AG04450 (cell line): ENCODE measurements around the gene ATP2C2. TPM values are rescaled to one million over a fixed set of nuclear protein-coding genes. Genes with fewer than 3 reads are reported as not detected.

Experiments used
- CTCF ChIA-PET: fragments of 300-600, 350-600 bp; formaldehyde crosslinking; extraction: SDS; loops from one replicate; lab custom pipeline; 2022; ENCODE audit warnings: antibody characterized with exemption, inconsistent platforms; lab: Charles Lee
- POLR2A ChIA-PET: fragments of 350-600 bp; formaldehyde crosslinking; extraction: SDS; loops from one replicate; lab custom pipeline; 2021; ENCODE audit warnings: antibody characterized with exemption, inconsistent platforms; lab: Yijun Ruan, JAX
- DNase-seq: peaks from one replicate; pipeline ENCODE4 v3.0.0-alpha.2; 2011; ENCODE audit warnings: low read depth, low spot score
- H3K27ac ChIP-seq: one replicate; pipeline ENCODE4 v1.5.1; 2012; ENCODE audit warnings: low read depth, low read length, control low read depth
- H3K27me3 ChIP-seq: one replicate; pipeline ENCODE4 v1.6.0; 2012; ENCODE audit warnings: low read length; ENCODE audit not compliant: control insufficient read depth, insufficient read depth
- H3K4me3 ChIP-seq: 2 replicates; pipeline ENCODE4 v1.5.1; 2011; ENCODE audit warnings: mild to moderate bottlenecking, low read depth, low read length, control low read depth
- H3K9me3 ChIP-seq: 2 replicates; pipeline ENCODE4 v1.5.1; 2012; ENCODE audit warnings: low read length; ENCODE audit not compliant: control insufficient read depth, insufficient read depth
- polyA plus RNA-seq: library from polyadenylated mRNA; depleted of rRNA; stranded (reverse); fragments of >200 nt; gene quantifications from 2 replicates; pipeline ENCODE4 v1.2.3, GENCODE V29; 2011
- TF ChIP-seq, protein P1 (sequence below): IDR thresholded peaks from 2 replicates; pipeline ENCODE4 v1.5.1; 2011; ENCODE audit warnings: low read depth, low read length, control low read depth, inconsistent platforms

Gene ATP2C2
- polyA plus RNA-seq, 1 experiment = not detected

DNA sequence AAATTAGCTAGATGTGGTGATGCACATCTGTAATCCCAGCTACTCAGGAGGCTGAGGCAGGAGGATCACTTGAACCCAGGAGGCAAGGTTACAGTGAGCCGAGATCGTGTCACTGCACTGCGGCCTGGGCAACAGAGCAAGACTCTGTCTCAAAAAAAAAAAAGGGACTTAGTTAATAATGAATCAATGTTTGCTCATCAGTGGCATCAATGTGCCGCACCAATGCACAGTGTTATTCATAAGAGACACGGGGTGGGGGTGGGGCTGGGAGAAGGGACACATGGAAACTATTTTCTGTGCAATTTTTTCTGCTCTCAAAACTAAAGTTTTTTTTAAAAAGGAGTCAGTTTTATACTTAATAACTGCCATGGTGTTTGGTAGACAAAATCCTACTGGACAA, 6.8 kb upstream of the ATP2C2 start:
- Histone ChIP-seq H3K4me3 (no peak overlapping the region), H3K27me3 (peaks cover 39% of the 10 kb centered on the region), H3K27ac (no peak overlapping the region), H3K9me3 (no peaks in the 10 kb centered on the region)
- no peak for DNase-seq
- ChIA-PET CTCF (interaction anchor here (1.4 kb wide), 1 partner anchor 174 kb away, joined by 5 read pairs; the partner anchor contains the start of gene TAF1C), POLR2A (interaction anchor here (0.6 kb wide), 1 partner anchor 11 kb away, joined by 5 read pairs; no protein-coding TSS in a partner anchor)
- TF ChIP-seq, protein P1, sequence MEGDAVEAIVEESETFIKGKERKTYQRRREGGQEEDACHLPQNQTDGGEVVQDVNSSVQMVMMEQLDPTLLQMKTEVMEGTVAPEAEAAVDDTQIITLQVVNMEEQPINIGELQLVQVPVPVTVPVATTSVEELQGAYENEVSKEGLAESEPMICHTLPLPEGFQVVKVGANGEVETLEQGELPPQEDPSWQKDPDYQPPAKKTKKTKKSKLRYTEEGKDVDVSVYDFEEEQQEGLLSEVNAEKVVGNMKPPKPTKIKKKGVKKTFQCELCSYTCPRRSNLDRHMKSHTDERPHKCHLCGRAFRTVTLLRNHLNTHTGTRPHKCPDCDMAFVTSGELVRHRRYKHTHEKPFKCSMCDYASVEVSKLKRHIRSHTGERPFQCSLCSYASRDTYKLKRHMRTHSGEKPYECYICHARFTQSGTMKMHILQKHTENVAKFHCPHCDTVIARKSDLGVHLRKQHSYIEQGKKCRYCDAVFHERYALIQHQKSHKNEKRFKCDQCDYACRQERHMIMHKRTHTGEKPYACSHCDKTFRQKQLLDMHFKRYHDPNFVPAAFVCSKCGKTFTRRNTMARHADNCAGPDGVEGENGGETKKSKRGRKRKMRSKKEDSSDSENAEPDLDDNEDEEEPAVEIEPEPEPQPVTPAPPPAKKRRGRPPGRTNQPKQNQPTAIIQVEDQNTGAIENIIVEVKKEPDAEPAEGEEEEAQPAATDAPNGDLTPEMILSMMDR = no peak

DNA sequence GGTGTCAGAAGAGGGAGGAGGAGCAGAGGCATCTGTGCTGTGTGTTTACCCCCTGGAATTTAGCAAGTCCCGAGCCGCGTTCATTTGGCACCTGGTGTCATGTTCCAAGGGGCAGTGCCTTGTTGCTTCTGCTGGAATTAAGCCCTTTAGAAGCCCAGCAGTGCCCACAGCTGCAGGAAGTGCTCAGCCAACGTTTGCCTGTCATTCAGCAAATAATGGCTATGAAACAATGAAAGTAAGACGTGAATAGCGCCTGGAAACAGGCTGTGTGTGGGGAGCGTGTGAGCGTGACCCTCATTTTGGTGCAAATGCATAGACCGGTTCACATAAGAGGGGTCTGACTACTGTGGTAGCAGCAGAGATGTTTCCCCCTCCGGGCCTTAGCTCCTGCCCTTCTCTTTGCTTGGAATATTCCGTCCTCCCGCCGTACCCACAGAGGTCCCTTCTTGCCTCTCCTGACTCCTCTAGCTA, 5.8 kb upstream of the ATP2C2 start:
- ChIA-PET POLR2A (no interaction called here), CTCF (interaction anchor here (0.7 to 1.4 kb wide), 2 partner anchors 63 to 175 kb away, joined by 5 to 6 read pairs; partner anchors contain the start of gene TAF1C)
- H3K27me3 ChIP-seq = peaks cover 44% of the 10 kb centered on the region

DNA sequence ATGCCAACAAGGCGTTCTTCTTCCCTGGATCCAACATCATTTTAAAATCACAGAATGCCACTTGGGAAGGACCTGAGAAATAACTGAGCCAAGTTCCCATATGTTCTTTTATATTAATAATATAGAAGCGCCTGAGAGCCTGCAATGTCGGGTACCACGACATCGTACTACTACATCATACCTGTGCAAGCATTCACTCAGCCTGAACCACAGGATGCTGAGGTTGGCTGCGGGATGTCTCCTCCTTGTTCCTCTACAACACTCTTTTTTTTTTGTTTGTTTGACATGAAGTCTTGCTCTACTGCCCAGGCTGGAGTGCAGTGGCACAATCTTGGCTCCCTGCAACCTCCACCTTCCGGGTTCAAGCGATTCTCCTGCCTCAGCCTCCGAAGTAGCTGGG, 2.1 kb upstream of the ATP2C2 start:
- no peak overlapping the region for H3K27ac ChIP-seq
- TF ChIP-seq, protein P1 = no peak
- DNase-seq = no peak
- ChIA-PET POLR2A (no interaction called here), CTCF (interaction anchor here (0.6 kb wide), 1 partner anchor 16 kb away, joined by 3 read pairs; no protein-coding TSS in a partner anchor)
- H3K4me3 ChIP-seq = no peak overlapping the region
- H3K27me3 ChIP-seq = peaks cover 67% of the 10 kb centered on the region
- no peaks in the 10 kb centered on the region; the same call in 1 of the 2 replicates for H3K9me3 ChIP-seq

More for the DNA sequence above, 5.8 kb upstream of the ATP2C2 start:
- Histone ChIP-seq H3K4me3 (no peak overlapping the region), H3K27ac (no peak overlapping the region), H3K9me3 (no peaks in the 10 kb centered on the region)
- TF ChIP-seq, protein P1 = no peak
- DNase-seq = no peak

DNA sequence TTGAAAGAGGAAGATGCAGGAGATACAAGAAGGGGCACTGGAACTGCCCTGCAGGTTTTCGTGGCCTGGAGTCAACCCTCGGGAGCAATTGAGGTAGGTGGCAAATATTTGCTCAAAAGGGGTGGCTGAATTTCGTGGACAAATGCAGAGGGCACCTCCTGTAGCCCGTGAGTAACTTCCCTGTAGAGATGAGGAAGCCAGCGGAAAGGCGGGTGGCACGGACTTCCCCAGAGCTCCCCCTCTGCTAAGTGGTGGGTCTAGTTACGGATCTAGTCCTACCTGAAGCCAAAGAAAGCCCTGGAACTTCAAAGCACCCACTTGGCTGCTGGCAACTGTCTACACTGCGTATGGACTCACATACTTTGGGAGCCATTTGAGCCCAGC, 1.0 kb upstream of the ATP2C2 start:
- ChIA-PET CTCF (no interaction called here), POLR2A (no interaction called here)
- Histone ChIP-seq H3K4me3 (no peak overlapping the region), H3K27me3 (peaks cover 73% of the 10 kb centered on the region), H3K9me3 (no peaks in the 10 kb centered on the region; the same call in 1 of the 2 replicates), H3K27ac (no peak overlapping the region)
- TF ChIP-seq, protein P1 = no peak
- no peak for DNase-seq

DNA sequence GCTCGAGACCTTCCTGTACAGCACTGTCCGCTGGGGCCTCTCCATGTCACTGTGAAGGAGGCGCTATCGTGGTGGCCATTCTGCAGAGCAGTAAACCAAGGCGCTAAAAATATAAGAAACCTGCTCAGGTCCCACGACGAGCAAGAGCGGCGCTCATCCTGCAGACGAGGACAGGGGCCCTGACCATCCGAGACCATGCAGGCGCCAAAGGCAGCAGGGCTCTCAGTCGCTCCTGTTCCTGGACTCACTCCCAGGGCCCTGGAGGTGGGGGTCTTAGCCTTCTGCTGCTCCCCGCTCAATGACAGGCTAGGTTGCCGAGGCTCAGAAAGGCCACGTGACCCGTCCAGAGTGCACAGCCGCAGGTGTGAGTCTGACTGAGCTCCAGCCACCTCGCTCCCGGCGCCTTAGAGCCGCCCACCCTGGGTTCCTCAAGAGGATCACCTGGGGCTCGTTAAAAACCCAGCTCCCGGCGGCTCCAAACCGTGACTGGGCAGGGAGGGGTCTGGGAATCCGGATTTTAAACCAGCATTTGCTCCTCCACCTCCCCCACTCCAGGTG, 509 bp upstream of the ATP2C2 start:
- POLR2A ChIA-PET = no interaction called here
- CTCF ChIA-PET = no interaction called here
- H3K27me3 ChIP-seq = peaks cover 71% of the 10 kb centered on the region

More for the DNA sequence above, 509 bp upstream of the ATP2C2 start:
- no peak for DNase-seq
- TF ChIP-seq, protein P1 = no peak
- no peak overlapping the region for H3K4me3 ChIP-seq
- no peak overlapping the region for H3K27ac ChIP-seq
- no peaks in the 10 kb centered on the region; the same call in 1 of the 2 replicates for H3K9me3 ChIP-seq
